Peyer's patch (tissue), 4 donors: Measurements from ENCODE around the gene EXOC1L.

Experiments used
- POLR2A ChIP-seq, 2 donors: fragments of 450-650 bp; IDR thresholded peaks; one replicate each; pipeline ENCODE4 v1.5.1; 2017; ENCODE audit warnings: antibody characterized with exemption in 2 of 2, mild to moderate bottlenecking in 2 of 2, moderate library complexity in 2 of 2
- TF ChIP-seq, protein P1 (sequence below), 6 experiments: fragments of 450-650 bp in 4 of 6; fragments of 200-600 bp in 2 of 6; sonication (generic) in 1 of 6; IDR thresholded peaks; one replicate each; pipeline ENCODE4 v1.5.1; 2017 to 2019; ENCODE audit warnings: antibody characterized with exemption in 6 of 6, mild to moderate bottlenecking in 3 of 6, moderate library complexity in 1 of 6

DNA sequence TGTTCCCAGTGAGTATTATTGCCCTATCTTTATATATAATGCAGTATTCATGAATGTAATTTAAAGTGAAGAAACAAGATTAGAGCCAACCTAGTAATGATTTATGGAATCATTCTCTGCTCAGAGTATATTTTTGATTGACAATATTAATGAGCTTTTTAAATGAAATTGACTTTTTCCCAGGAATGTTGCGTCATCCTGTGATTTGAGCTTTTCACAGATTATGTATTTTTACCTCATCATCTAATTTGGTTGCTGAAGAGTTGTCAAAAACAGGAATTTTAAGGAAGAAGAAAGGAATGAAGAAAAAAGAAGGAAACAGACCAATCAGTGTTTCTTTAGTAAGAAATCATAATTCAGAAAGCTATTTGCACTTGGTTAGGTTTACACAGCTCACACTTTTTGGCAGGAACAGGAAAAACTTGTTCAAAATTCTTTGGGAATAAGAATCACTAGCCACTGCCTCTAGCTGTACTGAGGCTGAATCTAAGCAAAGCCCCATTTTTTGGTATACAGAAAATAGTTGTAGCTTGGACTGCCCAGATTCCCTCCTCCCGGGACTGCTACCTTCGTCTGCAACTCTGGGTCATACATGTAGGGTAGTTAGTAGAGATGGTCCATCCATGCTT, 61.2 kb downstream of the EXOC1L start:
- TF ChIP-seq, protein P1, sequence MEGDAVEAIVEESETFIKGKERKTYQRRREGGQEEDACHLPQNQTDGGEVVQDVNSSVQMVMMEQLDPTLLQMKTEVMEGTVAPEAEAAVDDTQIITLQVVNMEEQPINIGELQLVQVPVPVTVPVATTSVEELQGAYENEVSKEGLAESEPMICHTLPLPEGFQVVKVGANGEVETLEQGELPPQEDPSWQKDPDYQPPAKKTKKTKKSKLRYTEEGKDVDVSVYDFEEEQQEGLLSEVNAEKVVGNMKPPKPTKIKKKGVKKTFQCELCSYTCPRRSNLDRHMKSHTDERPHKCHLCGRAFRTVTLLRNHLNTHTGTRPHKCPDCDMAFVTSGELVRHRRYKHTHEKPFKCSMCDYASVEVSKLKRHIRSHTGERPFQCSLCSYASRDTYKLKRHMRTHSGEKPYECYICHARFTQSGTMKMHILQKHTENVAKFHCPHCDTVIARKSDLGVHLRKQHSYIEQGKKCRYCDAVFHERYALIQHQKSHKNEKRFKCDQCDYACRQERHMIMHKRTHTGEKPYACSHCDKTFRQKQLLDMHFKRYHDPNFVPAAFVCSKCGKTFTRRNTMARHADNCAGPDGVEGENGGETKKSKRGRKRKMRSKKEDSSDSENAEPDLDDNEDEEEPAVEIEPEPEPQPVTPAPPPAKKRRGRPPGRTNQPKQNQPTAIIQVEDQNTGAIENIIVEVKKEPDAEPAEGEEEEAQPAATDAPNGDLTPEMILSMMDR (IDR thresholded peaks at IDR 0.05): no peak
- TF ChIP-seq POLR2A (IDR thresholded peaks at IDR 0.05): no peak
